Left ventricle myocardium inferior (tissue), 1 donor: Measurements from ENCODE around the gene C1QL1. TPM values are rescaled to one million over a fixed set of nuclear protein-coding genes. Genes with fewer than 3 reads are reported as not detected.

Experiments used
- DNase-seq: peaks from one replicate; pipeline ENCODE4 v3.0.0-alpha.2; 2020
- H3K27ac ChIP-seq: fragments of 200-600 bp; replicated peaks from 2 replicates; pipeline ENCODE4 v1.8.0; 2021
- H3K27me3 ChIP-seq: fragments of 200-600 bp; 2 replicates; pipeline ENCODE4 v1.8.0; 2021; ENCODE audit warnings: low read depth
- H3K36me3 ChIP-seq: fragments of 200-600 bp; 2 replicates; pipeline ENCODE4 v1.8.0; 2021
- H3K4me1 ChIP-seq: fragments of 200-600 bp; 2 replicates; pipeline ENCODE4 v1.8.0; 2021
- H3K4me3 ChIP-seq: fragments of 200-600 bp; 2 replicates; pipeline ENCODE4 v1.8.0; 2021; ENCODE audit warnings: mild to moderate bottlenecking, moderate library complexity
- H3K9me3 ChIP-seq: fragments of 200-600 bp; replicated peaks from 2 replicates; pipeline ENCODE4 v1.8.0; 2021
- CTCF ChIP-seq: fragments of 200-600 bp; IDR thresholded peaks from 2 replicates; pipeline ENCODE4 v1.8.0; 2021; ENCODE audit warnings: antibody characterized with exemption, mild to moderate bottlenecking, borderline replicate concordance
- intact Hi-C: fragments of 100-400 bp; cut with micrococcal nuclease; formaldehyde crosslinking; loops from one replicate; pipeline ENCODE4 v1.11.0; 2022
- long read RNA-seq: library from polyadenylated mRNA; unstranded; transcript quantifications from one replicate; pipeline ENCODE4 v2.0.0, GENCODE V29; 2021
- total RNA-seq: library from RNA; stranded (reverse); fragmentation: NEBNext Ultra II Directional; extraction: Animal tissue kit (Norgen Biotek cat#: 25700); gene quantifications from one replicate; pipeline ENCODE4 v1.2.1, GENCODE V29; 2021
- donor health status: DM: no; HTN: yes; CAD: no; lungs with severe emphysema.

Gene C1QL1
- total RNA-seq, result 0.74 TPM
- long read RNA-seq, result 0 reads

- H3K36me3 ChIP-seq, result no peaks in the 10 kb centered on the region
- H3K4me3 ChIP-seq, result peak within 1 kb of the TSS; percentile 67
- H3K27me3 ChIP-seq, result peaks cover 77% of the 10 kb centered on the region
- peaks cover 36% of the 10 kb centered on the region for H3K4me1 ChIP-seq
- H3K27ac ChIP-seq, result no peak within 1 kb of the TSS
- intact Hi-C loops, result no loop called here
- H3K9me3 ChIP-seq, result no peaks in the 10 kb centered on the region
- no peak for TF ChIP-seq CTCF
- peak; percentile 94 for DNase-seq
Observed at GRCh38 chr17:44968225-44969143, at the start of gene C1QL1. Gene C1QL1, minus strand, starts transcription at chr17:44968303. Its CDS starts 255 bp downstream, at chr17:44968048.

GRCh38 chr17:45016823-45017222 lies 48.7 kb upstream of the C1QL1 start:
- Histone ChIP-seq H3K4me3 (no peak overlapping the region), H3K27me3 (peaks cover 9% of the 10 kb centered on the region), H3K27ac (no peak overlapping the region), H3K9me3 (no peaks in the 10 kb centered on the region), H3K36me3 (no peaks in the 10 kb centered on the region), H3K4me1 (peaks cover 51% of the 10 kb centered on the region)
- no peak for DNase-seq
- intact Hi-C loops, result loop anchor here (10.0 kb wide), 1 partner anchor 242 kb away; no protein-coding TSS in a partner anchor
- TF ChIP-seq CTCF, result no peak

GRCh38 chr17:45016237-45016636 lies 48.1 kb upstream of the C1QL1 start:
- DNase-seq, result no peak
- no peak overlapping the region for H3K4me3 ChIP-seq

GRCh38 chr17:45013021-45013997 lies 45.2 kb upstream of the C1QL1 start:
- Histone ChIP-seq H3K9me3 (no peaks in the 10 kb centered on the region), H3K4me1 (peaks cover 17% of the 10 kb centered on the region), H3K27me3 (peaks cover 9% of the 10 kb centered on the region), H3K36me3 (no peaks in the 10 kb centered on the region), H3K4me3 (no peak overlapping the region), H3K27ac (peak overlapping the region; percentile 38)
- peak; percentile 44 for DNase-seq
- TF ChIP-seq CTCF, result no peak
- intact Hi-C loops, result loop anchor here (10.0 kb wide), 1 partner anchor 239 kb away; no protein-coding TSS in a partner anchor

More at GRCh38 chr17:45016237-45016636, 48.1 kb upstream of the C1QL1 start:
- Histone ChIP-seq H3K4me1 (peaks cover 45% of the 10 kb centered on the region), H3K27me3 (peaks cover 9% of the 10 kb centered on the region), H3K9me3 (no peaks in the 10 kb centered on the region), H3K27ac (no peak overlapping the region), H3K36me3 (no peaks in the 10 kb centered on the region)
- TF ChIP-seq CTCF, result no peak
- intact Hi-C loops, result loop anchor here (10.0 kb wide), 1 partner anchor 241 kb away; no protein-coding TSS in a partner anchor

- Histone ChIP-seq H3K4me3 (no peak overlapping the region), H3K9me3 (no peaks in the 10 kb centered on the region), H3K36me3 (no peaks in the 10 kb centered on the region), H3K27me3 (no peaks in the 10 kb centered on the region), H3K4me1 (peaks cover 10% of the 10 kb centered on the region), H3K27ac (no peak overlapping the region)
- no peak for TF ChIP-seq CTCF
- intact Hi-C loops, result loop anchor here (10.0 kb wide), 1 partner anchor 237 kb away; no protein-coding TSS in a partner anchor
- DNase-seq, result no peak
Observed at GRCh38 chr17:45011767-45012166, 43.7 kb upstream of the C1QL1 start.
